Suprapubic skin (tissue), 4 donors: Measurements from ENCODE around the gene SUSD4. TPM values are rescaled to one million over a fixed set of nuclear protein-coding genes. Genes with fewer than 3 reads are reported as not detected.

Source experiments
- DNase-seq, 2 donors: peaks; one replicate each; pipeline ENCODE4 v3.0.0-alpha.2; 2019; ENCODE audit warnings: low spot score in 2 of 2
- H3K27ac ChIP-seq: fragments of 200-600 bp; sonication (generic); one replicate; pipeline ENCODE4 v1.5.1; 2019
- H3K27me3 ChIP-seq: fragments of 200-600 bp; sonication (generic); one replicate; pipeline ENCODE4 v1.5.1; 2019
- H3K36me3 ChIP-seq: fragments of 200-600 bp; sonication (generic); one replicate; pipeline ENCODE4 v1.5.1; 2019
- H3K4me1 ChIP-seq: fragments of 200-600 bp; sonication (generic); one replicate; pipeline ENCODE4 v1.5.1; 2019
- H3K4me3 ChIP-seq: fragments of 200-600 bp; sonication (generic); one replicate; pipeline ENCODE4 v1.5.1; 2019; ENCODE audit warnings: mild to moderate bottlenecking
- H3K9me3 ChIP-seq: fragments of 200-600 bp; sonication (generic); one replicate; pipeline ENCODE4 v1.5.1; 2019
- EP300 ChIP-seq: sonication (generic); formaldehyde crosslinking; IDR thresholded peaks from one replicate; pipeline ENCODE4 v1.6.1; 2017; ENCODE audit warnings: antibody characterized with exemption
- POLR2A ChIP-seq, 2 donors: fragments of 450-650 bp; IDR thresholded peaks; one replicate each; pipeline ENCODE4 v1.6.1; 2017; ENCODE audit warnings: antibody characterized with exemption in 2 of 2, mild to moderate bottlenecking in 2 of 2, moderate library complexity in 2 of 2
- POLR2AphosphoS5 ChIP-seq, 3 donors: sonication (generic); formaldehyde crosslinking; IDR thresholded peaks; one replicate each; pipeline ENCODE4 v1.6.1; 2017; ENCODE audit warnings: antibody characterized with exemption in 3 of 3
- WGBS: methylation state at CpG from one replicate; pipeline ENCODE4 v1.1.5; 2018; 5-methylcytosine and 5-hydroxymethylcytosine counted together
- total RNA-seq, 4 donors: library from RNA; depleted of rRNA; stranded (reverse); fragments of >200 nt; gene quantifications; one replicate each; pipeline ENCODE4 v1.1.0, GENCODE V29; 2016
- TF ChIP-seq, protein P1 (sequence below), 2 donors: fragments of 200-600 bp in 1 of 2; fragments of 450-650 bp in 1 of 2; sonication (generic) in 1 of 2; IDR thresholded peaks; one replicate each; pipeline ENCODE4 v1.5.1; 2016 to 2019; ENCODE audit warnings: antibody characterized with exemption in 2 of 2, mild to moderate bottlenecking in 1 of 2, moderate library complexity in 1 of 2

SUSD4 gene
- total RNA-seq, 4 donors from 2014 or later, result 3.3 to 11.3 (median 6.7) TPM

DNA sequence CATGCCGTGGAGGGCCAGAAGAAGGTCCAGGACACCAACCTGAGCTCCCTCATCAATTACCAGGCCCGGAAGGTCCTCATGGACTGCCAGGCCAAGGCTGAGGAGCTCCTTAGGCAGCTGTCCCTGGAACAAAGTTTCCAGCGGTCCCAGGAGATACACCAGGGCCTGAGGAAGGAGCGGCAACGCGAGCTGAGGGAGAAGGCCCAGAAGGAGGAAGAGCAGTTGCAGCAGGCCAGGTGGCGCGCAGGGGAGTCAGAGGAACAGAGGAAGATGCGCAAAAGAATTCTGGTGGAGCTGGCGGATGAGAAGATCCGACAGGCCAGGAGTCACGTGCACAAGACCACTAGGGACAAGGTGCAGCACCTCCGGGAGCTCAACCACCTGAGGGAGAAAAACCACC, 30.7 kb upstream of the SUSD4 start:
- Histone ChIP-seq H3K4me3 (no peak overlapping the region), H3K9me3 (peaks cover 3% of the 10 kb centered on the region), H3K4me1 (peaks cover 11% of the 10 kb centered on the region), H3K27me3 (peaks cover 23% of the 10 kb centered on the region), H3K27ac (no peak overlapping the region), H3K36me3 (no peaks in the 10 kb centered on the region)
- DNase-seq, result no peak
- no peak for TF ChIP-seq POLR2A (IDR thresholded peaks at IDR 0.05)
- 91% methylated on average over 12 of the region's 13 CpGs for WGBS

DNA sequence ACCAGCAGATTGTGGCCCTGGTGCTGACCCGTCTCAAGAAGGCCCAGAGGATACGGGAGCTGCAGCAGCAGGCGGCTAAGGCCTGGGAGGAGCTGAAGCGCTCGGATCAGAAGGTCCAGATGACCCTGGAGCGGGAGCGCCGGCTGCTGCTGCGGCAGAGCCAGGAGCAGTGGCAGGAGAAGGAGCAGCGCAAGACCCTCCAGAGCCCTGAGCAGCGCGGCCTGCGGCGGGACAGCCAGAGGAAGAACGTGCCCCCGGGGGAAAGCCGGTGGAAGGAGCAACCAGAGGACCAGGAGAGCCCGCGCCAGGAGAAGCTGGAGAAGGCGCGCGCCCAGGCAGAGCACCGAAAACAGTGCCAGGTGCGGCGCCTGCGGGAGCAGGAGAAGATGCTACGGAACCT, 30.3 kb upstream of the SUSD4 start:
- TF ChIP-seq, protein P1, sequence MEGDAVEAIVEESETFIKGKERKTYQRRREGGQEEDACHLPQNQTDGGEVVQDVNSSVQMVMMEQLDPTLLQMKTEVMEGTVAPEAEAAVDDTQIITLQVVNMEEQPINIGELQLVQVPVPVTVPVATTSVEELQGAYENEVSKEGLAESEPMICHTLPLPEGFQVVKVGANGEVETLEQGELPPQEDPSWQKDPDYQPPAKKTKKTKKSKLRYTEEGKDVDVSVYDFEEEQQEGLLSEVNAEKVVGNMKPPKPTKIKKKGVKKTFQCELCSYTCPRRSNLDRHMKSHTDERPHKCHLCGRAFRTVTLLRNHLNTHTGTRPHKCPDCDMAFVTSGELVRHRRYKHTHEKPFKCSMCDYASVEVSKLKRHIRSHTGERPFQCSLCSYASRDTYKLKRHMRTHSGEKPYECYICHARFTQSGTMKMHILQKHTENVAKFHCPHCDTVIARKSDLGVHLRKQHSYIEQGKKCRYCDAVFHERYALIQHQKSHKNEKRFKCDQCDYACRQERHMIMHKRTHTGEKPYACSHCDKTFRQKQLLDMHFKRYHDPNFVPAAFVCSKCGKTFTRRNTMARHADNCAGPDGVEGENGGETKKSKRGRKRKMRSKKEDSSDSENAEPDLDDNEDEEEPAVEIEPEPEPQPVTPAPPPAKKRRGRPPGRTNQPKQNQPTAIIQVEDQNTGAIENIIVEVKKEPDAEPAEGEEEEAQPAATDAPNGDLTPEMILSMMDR (IDR thresholded peaks at IDR 0.05), result no peak
- TF ChIP-seq EP300, result no peak
- no peak for TF ChIP-seq POLR2A (IDR thresholded peaks at IDR 0.05)
- TF ChIP-seq POLR2AphosphoS5 (IDR thresholded peaks at IDR 0.05), result no peak
- 81% methylated on average over 22 of the region's 27 CpGs for WGBS

GRCh38 chr1:223393275-223394214, 29.6 kb upstream of the SUSD4 start, which contains the start of gene CCDC185:
TSS of gene CCDC185 (plus strand) at chr1:223393415. CDS start at chr1:223393476, 61 bp downstream.
- Histone ChIP-seq H3K36me3 (no peaks in the 10 kb centered on the region), H3K27me3 (peaks cover 23% of the 10 kb centered on the region), H3K9me3 (peaks cover 3% of the 10 kb centered on the region), H3K4me1 (peaks cover 11% of the 10 kb centered on the region), H3K4me3 (peak within 1 kb of the TSS; percentile 43), H3K27ac (no peak within 1 kb of the TSS)
- no peak for TF ChIP-seq POLR2AphosphoS5 (IDR thresholded peaks at IDR 0.05)
- TF ChIP-seq POLR2A (IDR thresholded peaks at IDR 0.05), result no peak
- TF ChIP-seq EP300, result no peak
- TF ChIP-seq, protein P1 (IDR thresholded peaks at IDR 0.05), result no peak
- 29% methylated on average over 32 of the region's 73 CpGs for WGBS
- no peak for DNase-seq

More for the DNA sequence above, 30.3 kb upstream of the SUSD4 start:
- Histone ChIP-seq H3K36me3 (no peaks in the 10 kb centered on the region), H3K27ac (no peak overlapping the region), H3K4me3 (no peak overlapping the region), H3K4me1 (peaks cover 11% of the 10 kb centered on the region), H3K27me3 (peaks cover 23% of the 10 kb centered on the region), H3K9me3 (peaks cover 3% of the 10 kb centered on the region)
- DNase-seq, result no peak

DNA sequence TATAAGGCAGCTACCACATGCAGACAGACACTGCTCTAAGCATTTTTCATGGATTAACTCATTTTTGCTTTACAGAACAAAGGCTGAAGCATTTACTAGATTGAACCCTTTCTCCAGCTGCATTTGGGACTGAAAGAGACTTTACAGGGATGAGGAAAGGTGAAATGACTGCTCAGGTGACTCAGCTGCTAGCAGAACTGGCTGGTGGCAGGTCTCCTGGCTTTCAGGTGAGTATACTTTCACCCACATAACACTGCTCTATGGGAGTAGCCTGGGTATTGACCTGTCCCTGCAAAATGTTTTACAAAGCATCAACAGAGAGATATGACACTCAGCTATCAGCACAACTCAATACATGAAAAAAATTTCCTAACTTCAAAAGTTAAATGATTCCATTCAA, 26.6 kb upstream of the SUSD4 start:
- Histone ChIP-seq H3K4me1 (peaks cover 11% of the 10 kb centered on the region), H3K27ac (no peak overlapping the region), H3K27me3 (peaks cover 23% of the 10 kb centered on the region), H3K36me3 (no peaks in the 10 kb centered on the region), H3K4me3 (no peak overlapping the region), H3K9me3 (peaks cover 3% of the 10 kb centered on the region)
- TF ChIP-seq POLR2A (IDR thresholded peaks at IDR 0.05) (no peak), POLR2AphosphoS5 (IDR thresholded peaks at IDR 0.05) (no peak), EP300 (no peak)
- TF ChIP-seq, protein P1 (IDR thresholded peaks at IDR 0.05), result no peak
- DNase-seq, result no peak

DNA sequence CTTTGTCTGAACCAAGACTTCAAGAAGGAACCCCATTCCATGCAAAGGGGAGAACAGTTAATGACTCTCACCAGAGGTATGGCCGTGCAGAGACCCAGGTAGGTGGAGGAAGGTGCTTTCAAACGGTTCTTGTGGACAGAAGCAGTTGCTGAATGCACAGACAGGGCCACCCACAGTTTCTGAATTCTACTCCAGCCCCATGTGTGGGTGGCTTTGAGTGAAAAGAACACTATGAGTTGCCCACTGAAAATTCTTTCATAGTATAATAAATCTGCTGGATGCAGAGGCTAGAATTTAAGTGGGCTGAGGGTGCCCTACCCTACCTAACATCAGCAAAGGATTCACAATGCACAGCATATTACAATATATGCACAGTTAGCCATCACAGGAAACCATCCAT, 22.0 kb upstream of the SUSD4 start:
- Histone ChIP-seq H3K4me1 (no peaks in the 10 kb centered on the region), H3K4me3 (no peak overlapping the region), H3K9me3 (no peaks in the 10 kb centered on the region), H3K27me3 (peaks cover under 1% of the 10 kb centered on the region), H3K36me3 (no peaks in the 10 kb centered on the region), H3K27ac (no peak overlapping the region)
- TF ChIP-seq POLR2A (IDR thresholded peaks at IDR 0.05) (no peak), EP300 (no peak), POLR2AphosphoS5 (IDR thresholded peaks at IDR 0.05) (no peak)
- TF ChIP-seq, protein P1 (IDR thresholded peaks at IDR 0.05), result no peak
- 79% methylated on average over 2 of the region's 2 CpGs for WGBS
- DNase-seq, result no peak
